GM21529 (cell line): Measurements from ENCODE around the gene KIAA0232.
"Not testable (repeated sequence)": the region's sequence is repeated elsewhere in the genome, so short reads cannot be mapped to it uniquely, and the experiment has no call there.

Experiments
- ATAC-seq: cut with Tn5 transposase; IDR thresholded peaks from one replicate; pipeline ENCODE4 v1.9.1; 2021; ENCODE audit not compliant: unreplicated experiment

Gene KIAA0232

GRCh38 chr4:6806924-6807626 lies 24.5 kb downstream of the KIAA0232 start:
- no peak for ATAC-seq

- ATAC-seq = no peak
Observed at GRCh38 chr4:6808259-6808658, 25.7 kb downstream of the KIAA0232 start.

GRCh38 chr4:6811165-6811564 lies 28.6 kb downstream of the KIAA0232 start:
- ATAC-seq = no peak

- ATAC-seq = no peak
Observed at GRCh38 chr4:6812766-6813165, 30.2 kb downstream of the KIAA0232 start.

- ATAC-seq = no peak
Observed at GRCh38 chr4:6813725-6814124, 31.2 kb downstream of the KIAA0232 start.

- no peak for ATAC-seq
Observed at GRCh38 chr4:6815029-6815836, 32.7 kb downstream of the KIAA0232 start.

GRCh38 chr4:6819295-6819694 lies 36.8 kb downstream of the KIAA0232 start:
- ATAC-seq = no peak

- ATAC-seq = no peak
Observed at GRCh38 chr4:6820695-6821094, 38.2 kb downstream of the KIAA0232 start.

- ATAC-seq = no peak
Observed at GRCh38 chr4:6824071-6824470, 41.5 kb downstream of the KIAA0232 start.

- no peak for ATAC-seq
Observed at GRCh38 chr4:6824772-6825402, 42.4 kb downstream of the KIAA0232 start.

- no peak for ATAC-seq
Observed at GRCh38 chr4:6825403-6825802, 42.9 kb downstream of the KIAA0232 start.

- no peak for ATAC-seq
Observed at GRCh38 chr4:6826781-6827508, 44.4 kb downstream of the KIAA0232 start.

- ATAC-seq = no peak
Observed at GRCh38 chr4:6829086-6829485, 46.6 kb downstream of the KIAA0232 start.

GRCh38 chr4:6834867-6835266 lies 52.3 kb downstream of the KIAA0232 start:
- ATAC-seq = no peak

GRCh38 chr4:6835616-6836015 lies 53.1 kb downstream of the KIAA0232 start:
- ATAC-seq = not testable (repeated sequence)

- ATAC-seq = not testable (repeated sequence)
Observed at GRCh38 chr4:6837106-6837505, 54.6 kb downstream of the KIAA0232 start.

- ATAC-seq = no peak
Observed at GRCh38 chr4:6839579-6839978, 57.1 kb downstream of the KIAA0232 start.

GRCh38 chr4:6840062-6840976 lies 57.8 kb downstream of the KIAA0232 start:
- ATAC-seq = no peak

GRCh38 chr4:6845027-6845426 lies 62.5 kb downstream of the KIAA0232 start:
- no peak for ATAC-seq

- no peak for ATAC-seq
Observed at GRCh38 chr4:6845574-6845973, 63.0 kb downstream of the KIAA0232 start.
